CD14-positive monocyte (primary cell): Measurements from ENCODE around the gene CCL22. TPM values are rescaled to one million over a fixed set of nuclear protein-coding genes. Genes with fewer than 3 reads are reported as not detected.

Experiments
- DNase-seq, 3 donors: peaks; one replicate each; pipeline ENCODE4 v3.0.0-alpha.2; 2011 to 2022
- H2AFZ ChIP-seq: 2 replicates; pipeline ENCODE4 v1.6.0; 2012; ENCODE audit warnings: mild to moderate bottlenecking, low read depth, low read length, inconsistent platforms; ENCODE audit not compliant: insufficient read depth, poor library complexity, severe bottlenecking
- H3K27ac ChIP-seq, 2 donors: 1 replicate in 1 of 2; 2 replicates in 1 of 2; pipeline ENCODE4 v1.5.1; 2012 to 2013; ENCODE audit warnings: low read length in 2 of 2, control low read depth in 1 of 2, inconsistent platforms in 1 of 2, low read depth in 1 of 2, mild to moderate bottlenecking in 1 of 2
- H3K27me3 ChIP-seq, 2 donors: one replicate each; pipeline versions ENCODE4 v1.6.0 to v1.6.1; 2011 to 2013; ENCODE audit warnings: low read length in 2 of 2; ENCODE audit not compliant: control insufficient read depth in 2 of 2, insufficient read depth in 2 of 2
- H3K36me3 ChIP-seq, 2 donors: replicated peaks in 1 of 2; 1 replicate in 1 of 2; 2 replicates in 1 of 2; pipeline versions ENCODE4 v1.5.1 to v1.6.1; 2012 to 2013; ENCODE audit warnings: low read length in 2 of 2, control low read depth in 1 of 2, inconsistent platforms in 1 of 2, mild to moderate bottlenecking in 1 of 2; ENCODE audit not compliant: insufficient read depth in 2 of 2, control insufficient read depth in 1 of 2
- H3K4me1 ChIP-seq, 2 donors: 1 replicate in 1 of 2; 2 replicates in 1 of 2; pipeline versions ENCODE4 v1.5.1 to v1.6.1; 2012 to 2013; ENCODE audit warnings: low read length in 2 of 2, control low read depth in 1 of 2, inconsistent platforms in 1 of 2, mild to moderate bottlenecking in 1 of 2, moderate library complexity in 1 of 2; ENCODE audit not compliant: insufficient read depth in 2 of 2, control insufficient read depth in 1 of 2
- H3K4me2 ChIP-seq: replicated peaks from 2 replicates; pipeline ENCODE3; 2012; ENCODE audit warnings: low read length, moderate library complexity, mild to moderate bottlenecking; ENCODE audit not compliant: poor library complexity, severe bottlenecking; ENCODE audit errors: extremely low read depth
- H3K4me3 ChIP-seq, 3 experiments: fragments of 200-600 bp in 1 of 3; sonication (generic) in 1 of 3; replicated peaks in 1 of 3; 1 replicate in 2 of 3; 2 replicates in 1 of 3; pipeline ENCODE4 v1.5.1; 2011 to 2013; ENCODE audit warnings: low read length in 3 of 3, mild to moderate bottlenecking in 3 of 3, control low read depth in 2 of 3, low read depth in 2 of 3, inconsistent platforms in 1 of 3, moderate library complexity in 1 of 3
- H3K79me2 ChIP-seq: 2 replicates; pipeline ENCODE4 v1.6.0; 2012; ENCODE audit warnings: mild to moderate bottlenecking, control low read depth, inconsistent platforms, low read length, moderate library complexity; ENCODE audit not compliant: insufficient read depth
- H3K9ac ChIP-seq: 2 replicates; pipeline ENCODE4 v1.6.0; 2017; ENCODE audit warnings: low read length, mild to moderate bottlenecking; ENCODE audit not compliant: insufficient read depth, poor library complexity, severe bottlenecking
- H3K9me3 ChIP-seq, 2 donors: replicated peaks in 1 of 2; 1 replicate in 1 of 2; 2 replicates in 1 of 2; pipeline versions ENCODE4 v1.5.1 to v1.6.1; 2012 to 2013; ENCODE audit warnings: low read length in 2 of 2, control low read depth in 1 of 2; ENCODE audit not compliant: control insufficient read depth in 1 of 2, insufficient read depth in 1 of 2
- H4K20me1 ChIP-seq: 2 replicates; pipeline ENCODE4 v1.6.0; 2012; ENCODE audit warnings: mild to moderate bottlenecking, low read length, control low read depth, moderate library complexity; ENCODE audit not compliant: insufficient read depth
- H3K27ac Mint-ChIP-seq, 7 donors: one replicate each; pipeline ENCODE4 v1.8.0; 2020; ENCODE audit warnings: mild to moderate bottlenecking in 7 of 7, mixed read lengths in 7 of 7, moderate library complexity in 6 of 7, inconsistent platforms in 2 of 7
- H3K27me3 Mint-ChIP-seq, 3 donors: one replicate each; pipeline ENCODE4 v1.8.0; 2021 to 2022; ENCODE audit warnings: low read depth in 3 of 3, mild to moderate bottlenecking in 3 of 3, mixed read lengths in 3 of 3, moderate library complexity in 3 of 3, inconsistent platforms in 1 of 3
- H3K36me3 Mint-ChIP-seq, 2 donors: one replicate each; pipeline ENCODE4 v1.8.0; 2020; ENCODE audit warnings: mixed read lengths in 2 of 2, inconsistent platforms in 1 of 2, mild to moderate bottlenecking in 1 of 2
- H3K4me1 Mint-ChIP-seq: one replicate; pipeline ENCODE4 v1.8.0; 2020; ENCODE audit warnings: mild to moderate bottlenecking, mixed read lengths
- H3K4me3 Mint-ChIP-seq, 2 donors: one replicate each; pipeline ENCODE4 v1.8.0; 2020; ENCODE audit warnings: mild to moderate bottlenecking in 2 of 2, mixed read lengths in 2 of 2, moderate library complexity in 1 of 2
- H3K9me3 Mint-ChIP-seq, 7 donors: one replicate each; pipeline ENCODE4 v1.8.0; 2020 to 2022; ENCODE audit warnings: mixed read lengths in 7 of 7, mild to moderate bottlenecking in 6 of 7, moderate library complexity in 6 of 7, inconsistent platforms in 2 of 7
- WGBS: methylation state at CpG from one replicate; pipeline ENCODE4 v1.1.5; 2013; ENCODE audit warnings: missing lambda C conversion rate; ENCODE audit not compliant: insufficient coverage; 5-methylcytosine and 5-hydroxymethylcytosine counted together
- intact Hi-C, 2 donors: fragments of 100-400 bp; cut with micrococcal nuclease; formaldehyde crosslinking; loops; one replicate each; pipeline versions ENCODE4 v1.15.0 to v1.15.1; 2023
- polyA plus RNA-seq, 3 donors: library from polyadenylated mRNA; depleted of rRNA in 1 of 3; unstranded in 2 of 3; stranded (reverse) in 1 of 3; fragments of 300-500 nt in 2 of 3; fragments of >200 nt in 1 of 3; fragmentation: Illumina TruSeq in 2 of 3; gene quantifications; 1 replicate in 2 of 3; 2 replicates in 1 of 3; pipeline ENCODE4 v1.2.3, GENCODE V29; 2012 to 2021
- TF ChIP-seq, protein P1 (sequence below): fragments of 200-600 bp; IDR thresholded peaks from one replicate; pipeline ENCODE4 v1.8.0; 2022; ENCODE audit warnings: antibody characterized with exemption, mild to moderate bottlenecking

CCL22 gene
- polyA plus RNA-seq, 3 donors: 0.04 to 0.18 (median 0.15) TPM

- TF ChIP-seq, protein P1, sequence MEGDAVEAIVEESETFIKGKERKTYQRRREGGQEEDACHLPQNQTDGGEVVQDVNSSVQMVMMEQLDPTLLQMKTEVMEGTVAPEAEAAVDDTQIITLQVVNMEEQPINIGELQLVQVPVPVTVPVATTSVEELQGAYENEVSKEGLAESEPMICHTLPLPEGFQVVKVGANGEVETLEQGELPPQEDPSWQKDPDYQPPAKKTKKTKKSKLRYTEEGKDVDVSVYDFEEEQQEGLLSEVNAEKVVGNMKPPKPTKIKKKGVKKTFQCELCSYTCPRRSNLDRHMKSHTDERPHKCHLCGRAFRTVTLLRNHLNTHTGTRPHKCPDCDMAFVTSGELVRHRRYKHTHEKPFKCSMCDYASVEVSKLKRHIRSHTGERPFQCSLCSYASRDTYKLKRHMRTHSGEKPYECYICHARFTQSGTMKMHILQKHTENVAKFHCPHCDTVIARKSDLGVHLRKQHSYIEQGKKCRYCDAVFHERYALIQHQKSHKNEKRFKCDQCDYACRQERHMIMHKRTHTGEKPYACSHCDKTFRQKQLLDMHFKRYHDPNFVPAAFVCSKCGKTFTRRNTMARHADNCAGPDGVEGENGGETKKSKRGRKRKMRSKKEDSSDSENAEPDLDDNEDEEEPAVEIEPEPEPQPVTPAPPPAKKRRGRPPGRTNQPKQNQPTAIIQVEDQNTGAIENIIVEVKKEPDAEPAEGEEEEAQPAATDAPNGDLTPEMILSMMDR: no peak
- peak overlapping the region in 1 of 3 experiments; percentile 12 for H3K4me3 ChIP-seq
- H3K4me3 Mint-ChIP-seq: peak overlapping the region in 1 of 2 donors; percentile 67
- H3K9ac ChIP-seq: no peak overlapping the region
- DNase-seq: peak; percentile 51 to 78 (median 59)
- H3K9me3 ChIP-seq: no peaks in the 10 kb centered on the region
- peaks cover 0 to 6% (median 1%) of the 10 kb centered on the region in 7 donors for H3K9me3 Mint-ChIP-seq
- no peak overlapping the region for H2AFZ ChIP-seq
- peaks cover 0 to 9% of the 10 kb centered on the region in 2 donors for H3K27me3 ChIP-seq
- H3K4me2 ChIP-seq: peak overlapping the region; percentile 61
- no peaks in the 10 kb centered on the region for H3K36me3 Mint-ChIP-seq
- intact Hi-C loops: no loop called here
- H4K20me1 ChIP-seq: no peaks in the 10 kb centered on the region
- WGBS: 6% methylated on average over 6 of the region's 14 CpGs
- no peaks in the 10 kb centered on the region for H3K36me3 ChIP-seq
- H3K27ac Mint-ChIP-seq: peak overlapping the region in 4 of 7 donors; percentile 9 to 78 (median 66)
- H3K79me2 ChIP-seq: no peaks in the 10 kb centered on the region
- H3K4me1 Mint-ChIP-seq: peaks cover 24% of the 10 kb centered on the region
- H3K27me3 Mint-ChIP-seq: peaks cover 16 to 41% (median 27%) of the 10 kb centered on the region in 3 donors
- peaks cover 20 to 30% of the 10 kb centered on the region in 2 donors for H3K4me1 ChIP-seq
- H3K27ac ChIP-seq: no peak overlapping the region
Measured at GRCh38 chr16:57349212-57350031, 9.2 kb upstream of the CCL22 start.

DNA sequence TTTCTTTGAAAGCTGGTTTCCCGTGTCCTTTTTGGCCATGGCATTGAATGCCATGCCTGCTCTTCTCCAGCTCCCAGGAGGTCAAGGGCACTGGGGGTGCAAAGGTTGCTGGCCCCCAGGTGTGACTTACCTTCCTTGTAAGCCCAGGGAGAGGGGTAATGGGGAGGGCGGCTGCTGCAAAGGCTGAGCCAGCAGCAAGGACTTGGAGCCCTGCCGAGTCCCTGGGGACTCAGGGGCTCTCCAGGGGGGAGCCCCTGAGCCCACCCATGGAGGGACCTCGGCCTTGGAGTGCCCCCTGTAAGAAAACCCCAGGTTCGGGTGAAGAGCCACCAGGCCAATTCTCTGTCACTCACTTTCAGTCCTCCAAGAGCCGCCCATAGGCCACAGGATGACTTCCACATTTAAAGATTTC, 5.9 kb upstream of the CCL22 start:
- WGBS: 87% methylated on average over 3 of the region's 6 CpGs

More for the DNA sequence above, 5.9 kb upstream of the CCL22 start:
- Histone ChIP-seq H3K9me3 (no peaks in the 10 kb centered on the region), H3K36me3 (no peaks in the 10 kb centered on the region), H3K4me2 (no peak overlapping the region), H3K27me3 (peaks cover 0 to 5% of the 10 kb centered on the region in 2 donors), H4K20me1 (no peaks in the 10 kb centered on the region), H3K79me2 (no peaks in the 10 kb centered on the region), H3K4me3 (no peak overlapping the region), H3K4me1 (peaks cover 25 to 30% of the 10 kb centered on the region in 2 donors), H3K9ac (no peak overlapping the region), H2AFZ (no peak overlapping the region), H3K27ac (no peak overlapping the region)
- Mint-ChIP-seq H3K27ac (no peak overlapping the region), H3K27me3 (peaks cover 12 to 42% (median 23%) of the 10 kb centered on the region in 3 donors), H3K4me1 (peaks cover 26% of the 10 kb centered on the region), H3K36me3 (no peaks in the 10 kb centered on the region), H3K4me3 (no peak overlapping the region), H3K9me3 (no peaks in the 10 kb centered on the region)
- intact Hi-C loops: no loop called here
- TF ChIP-seq, protein P1: no peak
- DNase-seq: no peak
